GM19328 (cell line): Measurements from ENCODE around the gene THSD4.
"Not testable (repeated sequence)": the region's sequence is repeated elsewhere in the genome, so short reads cannot be mapped to it uniquely, and the experiment has no call there.

Experiments used
- ATAC-seq: cut with Tn5 transposase; IDR thresholded peaks from one replicate; pipeline ENCODE4 v1.9.1; 2021; ENCODE audit warnings: mild to moderate bottlenecking, moderate library complexity; ENCODE audit not compliant: unreplicated experiment

The THSD4 gene

DNA sequence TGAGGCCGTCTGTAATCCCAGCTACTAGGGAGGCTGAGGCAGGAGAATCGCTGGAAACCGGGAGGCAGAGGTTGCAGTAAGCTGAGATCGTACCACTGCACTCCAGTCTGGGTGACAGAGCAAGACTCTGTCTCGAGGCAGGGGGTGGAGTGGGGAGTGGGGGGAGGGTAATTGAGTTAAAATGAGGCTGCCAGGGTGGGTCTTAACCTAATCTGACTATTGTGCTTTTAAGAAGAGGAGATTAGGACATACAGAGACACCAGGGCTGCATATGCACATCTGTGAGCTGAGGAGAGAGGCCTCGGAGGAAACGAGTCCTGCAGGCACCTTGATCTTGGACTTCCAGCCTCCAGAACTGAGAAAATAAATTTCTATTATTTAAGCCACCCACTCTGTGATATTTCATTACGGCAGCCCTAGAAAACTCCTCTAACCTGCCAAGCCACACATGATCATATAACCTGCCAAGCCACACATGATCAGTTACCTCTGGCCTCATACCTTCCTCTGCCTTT is 197.0 kb downstream of the THSD4 start:
- ATAC-seq: no peak

DNA sequence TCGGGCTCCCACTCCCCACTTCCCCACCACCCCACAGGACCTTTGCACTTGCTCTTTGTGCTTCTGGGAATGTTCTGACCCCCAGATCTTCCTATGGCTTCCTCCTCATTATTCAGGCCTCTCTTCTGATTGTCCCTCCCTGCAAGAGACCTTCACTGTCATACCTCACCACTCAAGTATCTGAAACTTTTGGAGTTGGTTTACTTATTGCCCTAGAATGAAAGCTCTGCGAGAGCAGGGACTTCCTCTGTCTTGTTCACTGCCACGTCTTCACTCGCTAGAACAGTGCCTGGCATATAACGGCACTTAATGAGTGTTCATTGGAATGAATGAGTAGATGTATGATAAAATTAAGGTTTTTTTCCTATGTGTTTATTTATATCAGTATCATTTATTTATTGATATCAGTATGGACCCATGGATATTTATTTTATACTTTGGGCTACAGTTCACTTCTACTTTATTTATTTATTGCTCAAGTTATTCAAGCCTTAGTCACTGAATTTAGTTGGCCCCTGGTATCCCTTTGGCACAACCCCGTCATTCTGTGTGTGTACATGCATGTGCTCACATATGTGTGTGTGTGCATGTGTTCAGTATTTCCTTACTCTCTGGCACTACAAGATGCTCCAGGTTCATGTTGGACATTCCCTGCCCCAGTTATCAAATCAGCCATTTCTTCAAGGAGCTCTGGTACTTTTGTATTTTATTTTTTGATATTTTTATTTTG is 197.6 kb downstream of the THSD4 start:
- ATAC-seq: no peak

GRCh38 chr15:71313806-71314205 is 198.5 kb downstream of the THSD4 start:
- no peak for ATAC-seq

DNA sequence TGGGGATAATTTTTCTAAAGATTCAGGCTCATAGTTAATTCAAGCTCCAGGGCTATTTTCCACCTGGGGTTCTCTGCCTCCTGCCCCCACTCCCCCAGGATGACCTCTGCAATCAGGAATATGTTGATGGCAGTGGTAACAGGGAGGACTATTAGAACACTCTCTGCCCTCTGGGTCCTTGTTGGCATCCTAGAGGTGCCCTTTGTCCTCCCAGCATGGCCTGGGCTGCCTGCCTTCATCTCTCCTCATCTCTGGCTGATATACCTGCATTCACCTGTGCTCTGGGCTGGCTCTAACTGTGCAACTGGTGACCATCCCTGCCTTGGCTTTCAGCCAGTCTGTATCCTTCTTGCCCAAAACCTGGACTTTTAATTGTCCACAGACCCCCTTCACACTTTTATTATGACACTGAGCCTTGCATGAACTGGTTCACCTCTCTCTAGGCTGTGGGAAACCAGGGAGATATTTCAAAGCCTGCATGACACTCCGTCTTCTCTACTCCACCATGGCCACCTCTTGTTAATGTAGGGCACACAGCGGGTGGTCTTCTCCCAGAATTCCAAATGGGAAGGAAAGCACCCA is 199.8 kb downstream of the THSD4 start:
- no peak for ATAC-seq

- no peak for ATAC-seq
These were observed 201.6 kb downstream of the THSD4 start for GRCh38 chr15:71316911-71317310.

GRCh38 chr15:71319424-71319823 is 204.2 kb downstream of the THSD4 start:
- ATAC-seq: not testable (repeated sequence)

DNA sequence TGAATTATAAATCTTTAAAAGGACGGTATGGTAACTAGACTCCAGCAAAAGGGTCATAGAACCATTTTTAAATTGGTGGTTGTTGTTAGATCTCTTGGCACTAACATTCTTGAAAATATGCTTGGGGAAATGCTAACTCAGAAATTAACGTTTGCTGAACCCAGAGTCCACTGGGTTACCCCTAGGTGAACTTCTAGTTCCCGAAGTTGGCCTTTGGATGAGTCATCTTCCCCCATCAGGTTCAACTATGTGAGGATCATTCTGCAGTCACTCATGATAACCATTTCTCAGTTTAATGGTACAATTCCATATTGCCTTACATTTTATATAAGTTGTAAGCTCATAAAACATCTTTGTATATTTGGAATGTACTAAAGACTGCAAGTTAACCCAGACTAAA is 204.7 kb downstream of the THSD4 start:
- no peak for ATAC-seq

DNA sequence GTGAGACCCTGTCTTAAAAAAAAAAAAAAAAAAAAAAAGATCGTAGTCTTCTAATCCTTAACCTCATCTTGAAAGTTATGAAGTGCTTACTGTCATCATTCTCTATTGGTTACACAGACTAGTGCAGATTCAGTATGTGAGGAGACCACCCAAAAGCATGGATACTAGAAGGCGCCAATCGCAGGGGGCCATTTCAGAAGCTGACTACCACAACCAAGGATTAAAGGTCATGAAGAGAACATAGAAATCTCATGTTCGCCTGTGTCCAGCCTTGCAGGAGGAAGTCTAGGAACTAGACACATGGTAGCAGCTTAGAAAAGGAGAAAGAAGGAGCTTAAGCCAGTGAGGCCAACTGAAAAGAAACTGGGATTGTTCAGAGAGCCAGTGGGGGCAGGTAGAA is 207.8 kb downstream of the THSD4 start:
- ATAC-seq: no peak

- ATAC-seq: no peak
These were observed 208.3 kb downstream of the THSD4 start for GRCh38 chr15:71323584-71323983.

- no peak for ATAC-seq
These were observed 210.2 kb downstream of the THSD4 start for GRCh38 chr15:71325481-71325880.

DNA sequence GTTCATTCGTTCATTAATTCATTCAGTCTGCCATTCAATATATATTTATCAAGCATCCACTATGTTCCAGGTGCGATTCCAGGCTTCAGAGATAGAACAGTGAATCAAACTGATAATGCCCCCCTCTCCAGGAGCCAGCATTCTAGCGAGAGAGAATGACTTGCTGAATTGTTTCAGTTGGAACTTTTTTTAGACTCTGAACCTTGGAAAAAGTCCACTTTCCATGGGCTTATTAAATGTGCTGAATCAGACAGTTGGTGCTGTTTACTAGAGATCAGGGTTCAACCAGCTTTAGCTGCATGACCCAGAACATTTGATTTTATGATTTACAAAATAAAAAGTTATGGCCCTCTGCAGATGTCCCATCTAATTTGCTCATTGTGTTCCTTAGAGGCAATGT is 213.2 kb downstream of the THSD4 start:
- no peak for ATAC-seq

GRCh38 chr15:71329041-71329440 is 213.8 kb downstream of the THSD4 start:
- no peak for ATAC-seq

GRCh38 chr15:71329497-71330260 is 214.4 kb downstream of the THSD4 start:
- ATAC-seq: no peak

GRCh38 chr15:71330638-71331162 is 215.4 kb downstream of the THSD4 start:
- no peak for ATAC-seq

DNA sequence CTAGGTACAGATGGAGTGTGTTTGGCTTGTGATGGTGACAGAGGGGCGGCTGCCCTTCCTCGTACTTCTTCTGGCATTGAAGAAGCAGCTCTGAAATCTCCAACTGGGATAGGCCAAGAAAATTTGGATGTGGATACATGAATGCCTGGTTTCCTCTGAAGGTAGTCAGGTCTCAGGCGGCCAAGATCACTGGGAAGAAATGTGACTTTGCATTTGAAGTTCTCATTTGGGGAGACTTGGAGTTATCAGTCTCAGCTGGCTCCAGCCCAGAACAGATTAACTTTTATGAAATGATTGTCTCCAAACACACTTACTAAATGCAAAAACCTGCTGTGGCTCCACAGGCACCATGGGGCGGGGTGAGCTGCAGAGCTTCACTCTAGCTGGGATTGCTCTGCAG is 215.9 kb downstream of the THSD4 start:
- no peak for ATAC-seq

- ATAC-seq: no peak
These were observed 217.2 kb downstream of the THSD4 start for GRCh38 chr15:71332431-71333004.

DNA sequence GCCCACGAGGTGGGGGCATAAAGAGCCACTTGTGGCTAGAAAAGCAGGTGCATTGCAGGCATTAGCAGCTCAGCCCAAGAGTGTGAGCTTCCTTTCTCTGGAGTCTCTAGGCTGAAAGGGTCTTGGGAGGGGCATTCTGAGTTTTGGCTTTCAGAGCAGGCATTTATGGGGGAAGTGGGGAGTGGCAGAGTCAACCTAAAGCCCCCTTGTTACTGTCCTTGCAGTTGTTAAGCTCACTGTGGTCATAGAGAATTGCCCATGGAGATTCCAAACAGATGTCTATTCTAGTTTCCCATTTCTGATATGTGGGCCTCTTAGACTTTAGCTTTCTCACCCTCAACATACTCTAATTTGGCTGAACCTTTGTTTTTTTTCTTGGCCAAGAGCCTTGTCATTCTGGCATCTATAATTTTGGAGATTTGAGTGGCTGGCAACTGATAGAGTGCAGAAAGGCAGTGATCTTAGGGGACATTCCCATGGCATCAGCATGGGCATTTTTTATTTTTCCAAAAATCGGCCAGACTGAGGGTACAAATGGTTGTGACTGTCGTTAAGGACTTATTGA is 217.9 kb downstream of the THSD4 start:
- no peak for ATAC-seq

- no peak for ATAC-seq
These were observed 218.6 kb downstream of the THSD4 start for GRCh38 chr15:71333839-71334238.

GRCh38 chr15:71334434-71334833 is 219.2 kb downstream of the THSD4 start:
- ATAC-seq: no peak

GRCh38 chr15:71334873-71335272 is 219.6 kb downstream of the THSD4 start:
- ATAC-seq: no peak

DNA sequence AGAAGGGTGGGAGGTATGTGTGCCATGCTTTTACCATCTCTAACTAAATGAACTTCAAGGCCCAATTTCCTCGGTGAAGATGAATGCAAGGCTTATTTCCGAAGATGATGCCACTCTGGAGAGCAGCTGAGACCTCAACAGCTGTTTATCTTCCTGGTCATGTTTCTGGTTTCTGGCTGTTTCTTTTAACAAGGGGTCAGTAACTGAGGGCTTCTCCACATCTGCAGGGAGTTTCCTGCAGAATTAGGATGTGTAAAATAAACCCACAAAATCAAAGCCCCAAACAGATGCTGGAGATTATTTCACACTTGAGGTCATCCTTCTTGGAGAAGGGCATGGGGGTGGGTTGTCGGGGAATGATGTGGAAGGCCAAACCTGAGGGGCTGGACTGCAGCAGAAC is 220.3 kb downstream of the THSD4 start:
- no peak for ATAC-seq
